Activated naive CD8-positive, alpha-beta T cell treated with anti-CD3 and anti-CD28 coated beads, Interleukin-2, amount 50 U/mL, for 24 hours (primary cell): ENCODE measurements around the gene SLC52A3.
A peak's percentile ranks its signal among the peaks of the same experiment; 100 is the strongest.

Experiments
- ATAC-seq: fragments of 150-1000 bp; cut with Tn5 transposase; one replicate; pipeline ENCODE4 v1.10.0; 2021
- DNase-seq: peaks from one replicate; pipeline ENCODE4 v3.0.0; 2021
- H3K27ac Mint-ChIP-seq: one replicate; pipeline ENCODE4 v1.8.0; 2021; ENCODE audit warnings: mild to moderate bottlenecking, mixed read lengths
- H3K27me3 Mint-ChIP-seq: one replicate; pipeline ENCODE4 v1.8.0; 2021; ENCODE audit warnings: mixed read lengths
- H3K36me3 Mint-ChIP-seq: one replicate; pipeline ENCODE4 v1.8.0; 2021; ENCODE audit warnings: low read depth, mixed read lengths
- H3K4me1 Mint-ChIP-seq: one replicate; pipeline ENCODE4 v1.8.0; 2021; ENCODE audit warnings: mixed read lengths
- H3K4me3 Mint-ChIP-seq: one replicate; pipeline ENCODE4 v1.8.0; 2021; ENCODE audit warnings: mild to moderate bottlenecking, moderate library complexity, mixed read lengths
- H3K9me3 Mint-ChIP-seq: one replicate; pipeline ENCODE4 v1.8.0; 2021; ENCODE audit warnings: mixed read lengths

Gene SLC52A3

DNA sequence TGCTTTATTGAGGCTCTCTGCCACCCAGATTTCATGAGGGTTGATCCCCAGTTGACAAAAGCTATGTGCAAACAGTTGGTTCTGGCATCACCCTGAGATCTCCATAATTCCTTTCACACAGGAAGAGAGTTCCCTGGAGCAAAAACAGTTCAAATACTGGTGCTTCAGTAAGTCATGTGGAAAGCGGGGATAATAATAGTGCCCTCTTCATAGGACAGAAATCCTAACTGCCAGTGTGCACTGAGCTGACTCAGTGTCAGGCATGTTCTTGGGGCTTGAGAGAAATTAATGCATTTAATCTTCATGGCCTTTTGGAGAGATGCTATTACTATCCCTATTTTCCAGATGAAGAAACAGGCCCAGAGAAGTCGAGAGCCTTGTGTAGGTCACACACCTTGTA, 7.9 kb upstream of the SLC52A3 start:
- ATAC-seq, result no peak
- Mint-ChIP-seq H3K27me3 (no peaks in the 10 kb centered on the region), H3K4me3 (no peak overlapping the region), H3K9me3 (no peaks in the 10 kb centered on the region), H3K27ac (no peak overlapping the region), H3K36me3 (no peaks in the 10 kb centered on the region), H3K4me1 (no peaks in the 10 kb centered on the region)
- no peak for DNase-seq

GRCh38 chr20:775679-776135, 7.4 kb upstream of the SLC52A3 start:
- Mint-ChIP-seq H3K27me3 (peaks cover 1% of the 10 kb centered on the region), H3K36me3 (no peaks in the 10 kb centered on the region), H3K9me3 (no peaks in the 10 kb centered on the region), H3K4me3 (no peak overlapping the region), H3K4me1 (no peaks in the 10 kb centered on the region), H3K27ac (no peak overlapping the region)
- DNase-seq (no peak), ATAC-seq (no peak)

- H3K36me3 Mint-ChIP-seq, result no peaks in the 10 kb centered on the region
- no peaks in the 10 kb centered on the region for H3K9me3 Mint-ChIP-seq
- DNase-seq, result no peak
- no peak overlapping the region for H3K4me3 Mint-ChIP-seq
- peaks cover 2% of the 10 kb centered on the region for H3K27me3 Mint-ChIP-seq
- no peaks in the 10 kb centered on the region for H3K4me1 Mint-ChIP-seq
- no peak for ATAC-seq
- H3K27ac Mint-ChIP-seq, result no peak overlapping the region
These were observed 6.4 kb upstream of the SLC52A3 start for GRCh38 chr20:774660-775057.

DNA sequence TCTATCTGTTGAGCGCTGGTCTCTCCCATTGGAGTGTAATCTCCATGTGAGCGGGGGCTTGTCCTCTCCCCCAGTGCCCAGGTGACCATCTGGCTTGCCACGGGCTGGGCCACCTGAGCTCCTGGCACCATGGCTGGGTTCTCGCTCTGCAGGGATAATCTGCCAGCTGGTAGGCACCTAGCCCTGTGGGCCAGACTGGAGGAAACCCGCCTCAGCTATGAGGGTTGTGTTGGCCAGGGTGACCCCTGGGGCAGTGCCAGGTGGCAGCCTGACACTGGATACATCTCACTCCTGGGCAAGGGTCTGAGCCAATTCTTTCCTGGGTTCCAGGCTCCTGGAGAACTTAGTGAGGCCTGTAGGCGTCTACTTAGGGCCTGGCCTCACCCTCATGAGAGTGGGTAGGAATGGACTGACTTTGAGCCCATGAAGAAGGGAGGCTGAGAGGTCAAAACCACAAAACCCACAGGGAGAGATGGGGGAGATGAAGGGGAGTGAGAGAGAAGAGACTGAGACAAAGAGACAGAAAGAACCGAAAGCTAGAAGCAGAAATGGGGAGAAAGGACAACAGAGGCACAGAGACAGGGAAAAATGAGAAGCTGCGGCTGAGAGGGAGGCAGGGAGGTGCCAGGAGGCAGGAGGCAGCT, 5.8 kb upstream of the SLC52A3 start:
- H3K27ac Mint-ChIP-seq, result no peak overlapping the region
- no peaks in the 10 kb centered on the region for H3K4me1 Mint-ChIP-seq
- no peaks in the 10 kb centered on the region for H3K36me3 Mint-ChIP-seq
- no peak overlapping the region for H3K4me3 Mint-ChIP-seq
- ATAC-seq, result no peak
- H3K27me3 Mint-ChIP-seq, result peaks cover 2% of the 10 kb centered on the region
- H3K9me3 Mint-ChIP-seq, result no peaks in the 10 kb centered on the region
- no peak for DNase-seq

DNA sequence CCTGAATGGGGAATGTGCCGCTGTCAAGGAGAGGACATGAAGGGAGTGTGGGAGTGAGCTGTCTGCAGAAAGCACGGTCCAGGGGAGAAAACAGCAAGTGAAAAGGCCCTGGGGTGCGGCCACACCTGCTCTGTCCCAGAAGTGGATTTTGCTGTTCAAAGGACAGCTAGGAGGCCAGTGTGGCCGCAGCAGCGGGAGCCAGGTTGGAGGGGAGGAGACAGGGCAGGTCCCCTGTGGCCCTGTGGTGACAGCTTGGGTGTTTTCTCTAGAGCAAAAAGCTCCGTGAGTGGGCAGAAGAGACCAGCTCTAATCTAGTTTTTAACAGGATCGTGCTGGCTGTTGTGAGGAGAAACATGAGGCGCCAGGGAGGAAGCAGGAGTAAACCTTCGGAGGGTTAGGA, 4.5 kb upstream of the SLC52A3 start:
- Mint-ChIP-seq H3K4me1 (peaks cover 2% of the 10 kb centered on the region), H3K36me3 (no peaks in the 10 kb centered on the region), H3K27me3 (peaks cover 2% of the 10 kb centered on the region), H3K27ac (no peak overlapping the region), H3K9me3 (no peaks in the 10 kb centered on the region), H3K4me3 (no peak overlapping the region)
- no peak for ATAC-seq
- no peak for DNase-seq

DNA sequence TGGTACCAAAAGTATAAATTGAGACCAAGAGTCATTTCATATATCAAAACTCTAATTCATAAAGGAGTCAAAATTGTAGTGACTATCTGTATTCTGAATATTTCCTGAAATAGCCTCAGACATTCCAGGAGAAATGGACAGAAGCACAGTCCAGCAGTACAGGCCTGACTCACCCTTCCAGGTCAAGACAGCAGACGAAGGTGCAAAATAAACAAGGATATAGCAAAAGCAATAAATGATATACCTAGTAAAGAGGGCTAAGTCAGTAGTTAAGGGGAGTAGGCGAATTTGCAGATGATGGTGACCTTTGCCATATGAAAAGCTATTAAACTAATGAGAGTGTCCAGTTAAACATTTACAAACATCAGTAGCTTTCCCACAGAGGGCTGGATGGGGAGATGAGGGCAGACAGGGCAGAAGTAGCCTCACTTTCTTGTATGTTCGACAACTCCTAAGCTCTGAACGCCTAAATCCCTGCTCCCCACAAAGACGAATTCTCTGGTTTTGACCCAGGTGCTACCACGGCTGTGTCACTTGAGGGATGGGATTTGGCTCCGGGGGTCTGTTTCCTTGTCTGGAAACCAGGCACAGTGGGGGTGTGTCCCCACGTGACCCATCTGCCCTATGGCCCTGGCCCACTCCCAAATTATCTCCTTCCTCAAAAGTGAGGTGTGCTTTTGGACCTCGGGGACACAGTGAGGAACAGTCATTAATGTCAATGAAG, 3.6 kb upstream of the SLC52A3 start:
- H3K36me3 Mint-ChIP-seq, result no peaks in the 10 kb centered on the region
- ATAC-seq (no peak), DNase-seq (no peak)
- no peak overlapping the region for H3K27ac Mint-ChIP-seq
- H3K27me3 Mint-ChIP-seq, result peaks cover 2% of the 10 kb centered on the region
- H3K4me3 Mint-ChIP-seq, result no peak overlapping the region
- peaks cover 3% of the 10 kb centered on the region for H3K4me1 Mint-ChIP-seq
- no peaks in the 10 kb centered on the region for H3K9me3 Mint-ChIP-seq

DNA sequence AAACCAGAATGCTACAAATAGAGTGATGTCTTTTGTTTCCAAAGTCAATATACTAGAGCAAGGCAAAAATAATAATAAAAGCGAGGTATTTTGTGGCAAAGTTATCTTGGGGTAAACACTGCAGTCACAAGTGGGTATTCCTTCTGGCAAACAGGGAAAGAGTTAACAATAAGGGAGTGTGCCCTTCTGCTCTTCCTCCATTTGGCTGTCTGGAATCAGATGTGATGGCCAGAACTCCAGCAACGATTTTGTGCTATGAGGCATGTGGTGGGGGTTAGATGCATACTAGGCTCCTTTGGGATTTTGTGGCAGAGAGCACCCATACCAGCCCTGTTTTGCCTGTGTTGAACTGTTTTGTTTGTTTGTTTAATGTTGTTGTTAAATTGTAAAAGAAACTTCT, 2.4 kb upstream of the SLC52A3 start:
- H3K4me1 Mint-ChIP-seq, result peaks cover 3% of the 10 kb centered on the region
- peaks cover 2% of the 10 kb centered on the region for H3K27me3 Mint-ChIP-seq
- no peak overlapping the region for H3K27ac Mint-ChIP-seq
- DNase-seq (no peak), ATAC-seq (no peak)
- H3K36me3 Mint-ChIP-seq, result no peaks in the 10 kb centered on the region
- no peaks in the 10 kb centered on the region for H3K9me3 Mint-ChIP-seq
- H3K4me3 Mint-ChIP-seq, result no peak overlapping the region

DNA sequence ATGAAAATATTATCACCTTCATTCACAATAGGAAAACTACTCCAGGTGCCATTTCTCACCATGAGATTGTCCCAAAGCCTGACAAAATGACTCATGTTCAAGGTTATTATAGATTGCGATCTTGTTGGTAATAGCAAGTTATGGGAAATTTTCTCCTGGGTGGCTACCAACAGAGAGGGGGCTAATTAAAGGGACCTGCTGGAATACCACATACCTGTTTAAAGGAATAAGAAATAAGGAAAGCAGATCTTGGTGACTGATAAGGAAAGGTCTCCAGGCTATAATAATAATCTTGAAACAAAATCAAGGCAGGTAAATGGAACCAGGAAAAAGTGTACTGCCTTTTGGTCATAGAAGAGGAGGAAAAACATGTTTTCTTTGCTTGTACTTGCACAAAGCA, 1.4 kb downstream of the SLC52A3 start:
- Mint-ChIP-seq H3K4me1 (peaks cover 17% of the 10 kb centered on the region), H3K4me3 (no peak overlapping the region), H3K9me3 (no peaks in the 10 kb centered on the region), H3K27ac (no peak overlapping the region), H3K27me3 (peaks cover 5% of the 10 kb centered on the region), H3K36me3 (no peaks in the 10 kb centered on the region)
- DNase-seq, result no peak
- ATAC-seq, result no peak

GRCh38 chr20:764255-764654, 4.0 kb downstream of the SLC52A3 start:
- Mint-ChIP-seq H3K27me3 (peaks cover 8% of the 10 kb centered on the region), H3K36me3 (no peaks in the 10 kb centered on the region), H3K4me3 (no peak overlapping the region), H3K9me3 (no peaks in the 10 kb centered on the region), H3K4me1 (peaks cover 17% of the 10 kb centered on the region), H3K27ac (no peak overlapping the region)
- DNase-seq, result peak; percentile 49
- peak; percentile 72 for ATAC-seq

DNA sequence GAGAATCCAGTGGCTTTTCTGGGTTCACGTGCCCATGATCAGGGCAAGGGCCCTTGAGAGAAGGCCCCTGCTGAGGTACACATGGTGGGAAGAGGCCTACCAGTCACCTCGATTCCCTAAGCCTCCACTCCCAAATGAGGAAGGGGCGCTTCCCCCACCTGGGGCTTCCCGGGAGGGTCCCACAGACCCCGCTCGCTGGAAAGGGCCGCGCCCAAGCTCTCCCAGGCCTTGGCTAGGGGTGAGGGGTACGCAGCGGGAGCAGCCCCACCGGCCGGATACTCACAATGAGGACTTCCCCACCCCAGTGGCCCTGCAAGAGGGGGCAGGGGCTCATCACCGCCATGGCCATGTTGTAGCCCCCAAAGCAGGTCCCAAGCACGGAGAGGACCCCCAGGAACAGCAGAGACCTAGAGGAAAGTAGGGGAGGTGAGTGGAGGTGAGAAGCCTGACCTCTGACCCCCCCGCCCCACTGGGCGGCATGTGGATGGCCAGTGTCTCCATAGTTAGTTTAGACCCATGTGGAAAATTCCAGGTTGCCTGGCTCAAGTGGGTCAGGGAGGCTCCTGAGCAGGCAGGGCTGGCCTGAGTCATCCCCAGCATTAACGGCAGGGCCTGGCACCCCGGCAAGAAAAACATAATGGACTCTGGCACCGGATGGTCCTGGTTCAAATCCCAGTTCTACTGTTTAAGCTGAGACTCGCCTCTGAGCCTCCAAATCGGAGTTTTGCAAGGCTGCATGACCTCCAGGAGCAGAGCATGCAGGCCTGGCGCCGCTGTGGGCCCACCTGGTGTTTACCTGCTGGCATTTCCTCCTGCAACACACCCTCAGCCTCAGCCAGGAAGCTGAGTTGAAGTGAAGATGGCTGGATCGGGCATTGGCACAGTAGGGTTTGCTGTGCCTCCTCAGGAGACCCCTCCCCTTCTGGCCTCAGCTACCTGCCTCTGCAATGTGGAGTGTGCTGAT, 6.6 kb downstream of the SLC52A3 start:
- Mint-ChIP-seq H3K27me3 (peaks cover 13% of the 10 kb centered on the region), H3K9me3 (no peaks in the 10 kb centered on the region), H3K4me3 (no peak overlapping the region), H3K27ac (no peak overlapping the region), H3K4me1 (peaks cover 15% of the 10 kb centered on the region), H3K36me3 (no peaks in the 10 kb centered on the region)
- no peak for ATAC-seq
- no peak for DNase-seq

- peaks cover 17% of the 10 kb centered on the region for H3K4me1 Mint-ChIP-seq
- peak; percentile 64 for DNase-seq
These were observed 7.4 kb downstream of the SLC52A3 start for GRCh38 chr20:760751-761417.

DNA sequence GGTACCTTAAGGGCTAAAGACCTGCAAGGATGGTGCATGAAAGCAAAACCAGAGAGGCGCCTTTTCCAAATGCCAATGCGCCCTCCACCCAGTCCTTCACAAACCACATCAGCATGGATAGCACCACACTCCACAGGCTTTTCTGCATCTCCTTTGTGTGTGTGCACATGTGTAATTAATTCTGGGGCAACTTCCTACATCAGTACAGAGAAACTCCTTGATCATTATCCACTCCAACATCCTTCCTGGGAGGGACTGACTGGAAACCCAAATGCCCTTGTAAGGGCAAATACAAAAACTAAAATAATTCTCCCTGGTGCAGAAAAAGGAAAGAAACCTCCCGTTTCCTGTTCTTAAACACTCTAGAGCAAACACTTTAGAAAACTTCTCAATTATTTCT, 10.8 kb downstream of the SLC52A3 start:
- peaks cover 19% of the 10 kb centered on the region for H3K4me1 Mint-ChIP-seq

More at GRCh38 chr20:760751-761417, 7.4 kb downstream of the SLC52A3 start:
- Mint-ChIP-seq H3K27ac (no peak overlapping the region), H3K9me3 (no peaks in the 10 kb centered on the region), H3K36me3 (no peaks in the 10 kb centered on the region), H3K27me3 (peaks cover 13% of the 10 kb centered on the region), H3K4me3 (no peak overlapping the region)
- no peak for ATAC-seq

GRCh38 chr20:755941-756340, 12.4 kb downstream of the SLC52A3 start:
- DNase-seq, result no peak
- H3K4me3 Mint-ChIP-seq, result no peak overlapping the region
- no peaks in the 10 kb centered on the region for H3K36me3 Mint-ChIP-seq
- H3K4me1 Mint-ChIP-seq, result peaks cover 19% of the 10 kb centered on the region
- ATAC-seq, result no peak
- H3K9me3 Mint-ChIP-seq, result no peaks in the 10 kb centered on the region
- peaks cover 10% of the 10 kb centered on the region for H3K27me3 Mint-ChIP-seq
- H3K27ac Mint-ChIP-seq, result no peak overlapping the region

More for the DNA sequence above, 10.8 kb downstream of the SLC52A3 start:
- DNase-seq (no peak), ATAC-seq (no peak)
- no peaks in the 10 kb centered on the region for H3K9me3 Mint-ChIP-seq
- H3K27ac Mint-ChIP-seq, result no peak overlapping the region
- peaks cover 11% of the 10 kb centered on the region for H3K27me3 Mint-ChIP-seq
- H3K4me3 Mint-ChIP-seq, result no peak overlapping the region
- no peaks in the 10 kb centered on the region for H3K36me3 Mint-ChIP-seq

- Mint-ChIP-seq H3K4me3 (no peak overlapping the region), H3K9me3 (no peaks in the 10 kb centered on the region), H3K27ac (peak overlapping the region; percentile 57), H3K27me3 (peaks cover 7% of the 10 kb centered on the region), H3K36me3 (no peaks in the 10 kb centered on the region), H3K4me1 (peaks cover 19% of the 10 kb centered on the region)
- ATAC-seq, result peak; percentile 66
- no peak for DNase-seq
These were observed 13.4 kb downstream of the SLC52A3 start for GRCh38 chr20:754904-755303.
